ENCODE data around the gene PARP3. TPM values are rescaled to one million over a fixed set of nuclear protein-coding genes. Genes with fewer than 3 reads are reported as not detected.

The PARP3 gene
- total RNA-seq, 2 donors from 2014 or later: 10.9 to 21.4 TPM

DNA sequence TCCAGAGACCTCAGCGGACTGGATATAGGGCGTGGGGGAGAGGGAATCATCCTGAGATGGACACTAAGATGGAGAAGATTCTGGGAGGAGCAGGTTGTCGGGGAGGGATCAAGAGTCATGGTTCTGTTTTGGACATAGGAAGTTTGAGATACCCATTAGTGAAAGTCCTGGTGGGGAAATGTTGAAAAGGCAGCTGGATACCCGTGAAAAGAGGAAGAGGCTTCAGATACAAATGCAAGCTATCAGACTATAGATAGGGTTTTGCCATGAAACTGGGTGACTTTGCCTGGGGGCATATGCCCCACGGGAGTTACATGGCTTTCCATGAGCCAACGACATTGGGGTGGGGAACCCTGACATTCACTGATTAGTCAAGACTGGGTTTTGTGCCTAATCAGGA is 11.9 kb downstream of the PARP3 start:
- no peak overlapping the region for H3K27ac ChIP-seq
- peaks cover 3 to 17% of the 10 kb centered on the region in 2 donors for H3K4me1 ChIP-seq (ENCODE audit: control insufficient read depth in 1 of 2, low read depth in 2 of 2)
- no peak for ATAC-seq (ENCODE audit: insufficient number of reproducible peaks, low FRiP score, low read depth)
- no peaks in the 10 kb centered on the region for H3K27me3 ChIP-seq (replicated peaks; ENCODE audit: insufficient read depth)
- TF ChIP-seq CTCF (IDR thresholded peaks at IDR 0.05): no peak
- peaks cover 6% of the 10 kb centered on the region for H3K36me3 ChIP-seq
- no peak overlapping the region for H3K4me3 ChIP-seq
- H3K9me3 ChIP-seq: no peaks in the 10 kb centered on the region
- DNase-seq (ENCODE audit: low spot score): no peak

DNA sequence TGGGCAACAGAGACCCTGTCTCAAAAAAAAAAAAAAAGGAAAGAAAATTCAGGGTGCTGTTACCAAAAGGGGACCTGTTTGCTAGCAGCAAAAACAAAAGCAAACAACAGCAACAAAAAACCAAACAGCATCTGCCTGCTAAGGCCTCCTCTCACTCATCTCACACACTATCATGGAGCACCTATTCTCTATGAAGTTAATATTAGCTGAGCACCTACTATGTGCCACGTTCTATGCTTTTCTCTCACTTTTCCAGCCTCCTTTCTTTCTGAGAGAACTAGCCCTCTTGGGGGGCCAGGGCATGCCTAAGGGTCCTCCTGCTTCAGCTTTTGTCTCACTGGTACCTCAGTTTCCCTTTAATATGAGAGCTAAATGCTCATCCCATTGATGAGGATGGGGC is 12.6 kb downstream of the PARP3 start:
- no peak for TF ChIP-seq CTCF (IDR thresholded peaks at IDR 0.05)
- no peak overlapping the region for H3K4me3 ChIP-seq
- no peaks in the 10 kb centered on the region for H3K27me3 ChIP-seq (replicated peaks; ENCODE audit: insufficient read depth)
- no peaks in the 10 kb centered on the region for H3K9me3 ChIP-seq
- DNase-seq (ENCODE audit: low spot score): no peak
- peaks cover 10% of the 10 kb centered on the region for H3K36me3 ChIP-seq
- ATAC-seq (ENCODE audit: insufficient number of reproducible peaks, low FRiP score, low read depth): no peak
- peaks cover 3 to 17% of the 10 kb centered on the region in 2 donors for H3K4me1 ChIP-seq (ENCODE audit: control insufficient read depth in 1 of 2, low read depth in 2 of 2)
- no peak overlapping the region for H3K27ac ChIP-seq

GRCh38 chr3:51955175-51955892 is 13.2 kb downstream of the PARP3 start, which contains the start of gene GPR62:
Gene GPR62, plus strand, starts transcription at chr3:51955381. Its CDS starts 272 bp downstream, at chr3:51955653.
- no peaks in the 10 kb centered on the region for H3K27me3 ChIP-seq (replicated peaks; ENCODE audit: insufficient read depth)
- peak within 1 kb of the TSS; percentile 77 to 78 for H3K27ac ChIP-seq
- ATAC-seq (ENCODE audit: insufficient number of reproducible peaks, low FRiP score, low read depth): no peak
- H3K4me3 ChIP-seq: peak within 1 kb of the TSS; percentile 70
- peaks cover 16% of the 10 kb centered on the region for H3K36me3 ChIP-seq
- no peaks in the 10 kb centered on the region for H3K9me3 ChIP-seq
- no peak for TF ChIP-seq CTCF (IDR thresholded peaks at IDR 0.05)
- peaks cover 3 to 17% of the 10 kb centered on the region in 2 donors for H3K4me1 ChIP-seq (ENCODE audit: control insufficient read depth in 1 of 2, low read depth in 2 of 2)
- no peak for DNase-seq (ENCODE audit: low spot score)

GRCh38 chr3:51955893-51956770 is 14.0 kb downstream of the PARP3 start:
- Histone ChIP-seq H3K4me3 (peak overlapping the region; percentile 70), H3K27ac (peak overlapping the region; percentile 77 to 78), H3K27me3 (replicated peaks; ENCODE audit: insufficient read depth) (no peaks in the 10 kb centered on the region), H3K4me1 (ENCODE audit: control insufficient read depth in 1 of 2, low read depth in 2 of 2) (peaks cover 3 to 17% of the 10 kb centered on the region in 2 donors), H3K9me3 (no peaks in the 10 kb centered on the region), H3K36me3 (peaks cover 17% of the 10 kb centered on the region)
- no peak for DNase-seq (ENCODE audit: low spot score)
- ATAC-seq (ENCODE audit: insufficient number of reproducible peaks, low FRiP score, low read depth): peak; percentile 45
- TF ChIP-seq CTCF (IDR thresholded peaks at IDR 0.05): peak; percentile 44
